GM19324 (cell line): ENCODE results near the gene SPRR2B.
"Not testable (repeated sequence)": the region's sequence is repeated elsewhere in the genome, so short reads cannot be mapped to it uniquely, and the experiment has no call there.

Experiments
- ATAC-seq: cut with Tn5 transposase; IDR thresholded peaks from one replicate; pipeline ENCODE4 v1.9.1; 2021; ENCODE audit warnings: mild to moderate bottlenecking, moderate library complexity; ENCODE audit not compliant: unreplicated experiment, low FRiP score

SPRR2B gene

DNA sequence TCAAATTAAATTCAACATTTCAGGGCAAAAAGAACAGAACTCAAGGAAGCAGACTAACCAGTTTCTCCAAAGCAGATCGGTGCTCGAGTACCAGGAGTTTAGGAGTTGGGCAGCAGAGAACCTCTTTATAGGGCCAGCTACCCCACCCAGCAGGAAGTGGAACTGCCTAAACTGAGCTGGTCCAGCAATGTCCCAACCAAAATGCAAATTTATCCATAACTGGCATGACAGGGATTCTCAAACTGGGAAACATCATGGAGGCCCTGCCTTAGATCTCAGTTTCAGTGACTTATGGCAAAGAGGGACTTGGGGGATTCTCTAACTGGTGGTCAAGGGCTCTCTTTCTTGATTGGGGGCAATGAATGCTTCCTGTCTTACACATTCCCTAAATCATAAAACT is at the start of gene SPRR2B:
Gene SPRR2B, minus strand, starts transcription at position 101 of the 400 bp plus-strand sequence. CDS start 772 bp downstream, outside the sequence.
- no peak for ATAC-seq

DNA sequence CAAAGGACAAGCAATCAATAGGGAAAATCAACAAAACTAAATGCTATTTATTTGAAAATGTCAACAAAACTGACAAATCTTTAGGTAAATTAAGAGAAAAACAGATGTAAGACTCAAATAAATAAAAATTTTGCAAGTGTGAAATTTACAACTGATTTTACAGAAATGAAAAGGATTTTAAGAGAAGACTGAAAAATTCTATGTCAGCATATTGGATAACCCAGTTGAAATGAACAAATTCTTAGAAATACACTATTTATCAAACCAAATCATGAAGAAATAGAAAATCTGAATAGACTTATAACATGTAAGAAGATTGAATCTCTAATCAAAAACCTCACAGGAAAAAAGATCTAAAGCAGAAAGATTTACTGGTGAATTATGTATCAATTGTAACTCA is 49.5 kb upstream of the SPRR2B start:
- no peak for ATAC-seq

DNA sequence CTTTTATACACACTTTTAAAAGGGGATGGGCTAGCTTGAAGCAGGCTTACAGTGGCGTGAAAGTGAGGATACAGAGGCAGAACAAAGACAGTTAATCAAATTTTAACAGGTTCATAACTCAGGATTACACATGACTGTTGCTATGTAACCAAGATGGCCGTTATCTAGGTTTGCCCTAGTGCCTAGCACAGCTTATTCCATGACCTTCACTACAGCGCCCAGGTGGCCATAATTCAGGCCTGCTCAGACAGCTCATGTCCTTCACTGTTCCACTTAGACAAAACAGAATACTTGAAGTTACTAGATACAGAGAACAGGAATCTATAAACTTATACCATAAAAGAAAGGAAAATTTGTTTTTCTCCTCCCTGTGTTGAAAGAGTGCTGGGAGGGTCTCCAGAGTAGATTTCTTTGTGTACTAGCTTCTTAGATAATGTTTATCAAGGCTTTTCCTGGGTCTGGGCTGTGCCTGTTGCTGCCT is 48.1 kb upstream of the SPRR2B start:
- ATAC-seq = no peak

- not testable (repeated sequence) for ATAC-seq
These were observed 43.9 kb upstream of the SPRR2B start for GRCh38 chr1:153115264-153115663.

DNA sequence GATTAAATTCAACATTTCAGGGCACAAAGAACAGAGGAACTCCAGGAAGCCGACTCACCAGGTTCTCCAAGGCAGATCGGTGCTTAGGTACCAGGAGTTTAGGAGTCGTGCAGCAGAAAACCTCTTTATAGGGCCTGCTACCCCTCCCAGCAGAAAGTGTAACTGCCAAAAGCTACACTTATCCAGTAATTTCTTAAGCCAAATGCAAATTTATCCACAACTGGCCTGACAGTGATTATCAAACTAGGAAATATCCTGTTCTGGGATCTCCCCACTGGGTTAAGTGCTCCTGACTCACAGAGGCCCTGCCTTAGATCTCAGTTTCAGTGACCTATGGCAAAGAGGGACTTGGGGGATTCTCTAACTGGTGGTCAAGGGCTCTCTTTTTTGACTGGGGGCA is 42.0 kb upstream of the SPRR2B start, which contains the start of gene SPRR2F:
Gene SPRR2F, minus strand, starts transcription at position 101 of the 400 bp plus-strand sequence. CDS start 783 bp downstream, outside the sequence.
- ATAC-seq = no peak

DNA sequence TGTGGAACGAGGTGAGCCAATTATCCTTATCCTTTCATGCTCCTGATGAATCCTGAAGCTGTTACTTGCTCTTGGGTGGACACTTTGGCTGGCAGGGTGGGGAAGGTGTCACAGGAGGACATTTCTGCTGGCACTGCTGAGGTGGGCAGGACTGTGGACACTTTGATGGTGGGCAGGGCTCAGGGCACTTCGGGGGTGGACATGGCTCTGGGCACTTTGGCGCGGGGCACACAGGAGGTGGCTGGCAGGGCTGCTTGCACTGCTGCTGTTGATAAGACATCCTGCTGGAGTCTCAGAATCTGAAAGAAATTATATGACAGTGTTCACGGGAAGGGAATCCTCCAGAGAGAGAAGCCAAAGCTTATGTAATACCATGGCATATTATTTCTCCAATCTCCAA is 41.0 kb upstream of the SPRR2B start:
- ATAC-seq = not testable (repeated sequence)

DNA sequence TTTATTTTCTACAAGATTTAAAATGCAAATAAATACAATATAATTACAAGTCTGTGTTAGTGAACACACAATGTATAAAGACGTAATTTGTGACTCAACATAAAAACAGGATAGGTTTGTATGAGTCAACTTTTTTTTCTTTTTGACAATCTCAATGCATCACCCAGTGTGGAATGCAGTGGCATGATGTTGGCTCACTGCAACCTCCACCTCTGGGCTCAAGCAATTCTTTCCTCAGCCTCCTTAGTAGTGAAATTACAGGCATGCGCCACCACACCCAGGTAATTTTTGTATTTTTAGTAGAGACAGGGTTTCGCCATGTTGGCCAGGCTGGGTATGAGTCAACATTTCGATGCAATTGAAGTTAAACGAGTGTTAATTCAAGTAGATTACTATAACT is 28.8 kb upstream of the SPRR2B start:
- ATAC-seq = no peak

DNA sequence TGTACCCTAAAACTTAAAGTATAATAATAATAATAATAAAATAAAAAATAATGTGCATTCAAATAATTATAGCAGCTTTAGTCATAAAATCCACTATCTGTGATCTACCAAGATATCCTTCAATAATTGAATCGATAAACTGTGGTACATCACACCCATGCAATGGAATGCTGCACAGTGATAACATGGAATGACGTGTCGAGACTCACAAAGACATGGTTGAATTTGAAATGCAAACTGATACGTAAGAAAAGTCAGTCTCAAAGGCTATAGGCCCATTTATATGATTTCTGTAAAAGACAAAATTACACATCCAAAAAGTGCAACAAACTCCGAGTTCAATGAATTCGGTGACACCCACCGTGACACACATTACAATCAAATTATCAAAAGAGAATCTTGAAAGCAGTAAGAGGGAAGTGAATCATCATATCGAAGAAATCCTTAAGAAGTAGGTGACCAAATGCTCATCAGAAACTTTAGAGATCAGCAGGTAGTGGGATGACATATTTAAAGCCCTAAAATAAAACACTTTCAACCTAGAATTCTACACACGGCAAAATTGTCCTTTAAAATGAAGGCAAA is 28.1 kb upstream of the SPRR2B start:
- ATAC-seq = no peak

- no peak for ATAC-seq
These were observed 24.4 kb upstream of the SPRR2B start for GRCh38 chr1:153095764-153096163.

GRCh38 chr1:153094426-153094825 is 23.0 kb upstream of the SPRR2B start, which contains the start of gene SPRR2E:
Gene SPRR2E (minus strand): TSS chr1:153094526. CDS start chr1:153093751, 775 bp downstream.
- no peak for ATAC-seq

DNA sequence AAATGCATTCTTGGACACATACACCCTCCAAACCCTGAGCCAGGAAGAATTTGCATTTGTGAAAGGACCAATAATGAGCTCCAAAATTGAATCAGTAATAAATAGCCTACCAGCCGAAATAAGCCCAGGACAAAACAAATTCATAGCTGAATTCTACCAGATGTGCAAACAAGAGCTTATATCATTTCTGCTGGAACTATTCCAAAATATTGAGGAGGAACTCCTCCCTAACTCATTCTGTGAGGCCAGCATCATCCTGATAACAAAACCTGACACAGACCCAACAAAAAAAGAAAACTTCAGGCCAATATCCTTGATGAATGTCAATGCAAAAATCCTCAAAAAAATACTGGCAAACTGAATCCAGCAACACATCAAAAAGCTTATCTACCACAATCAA is 16.2 kb upstream of the SPRR2B start:
- ATAC-seq = no peak

DNA sequence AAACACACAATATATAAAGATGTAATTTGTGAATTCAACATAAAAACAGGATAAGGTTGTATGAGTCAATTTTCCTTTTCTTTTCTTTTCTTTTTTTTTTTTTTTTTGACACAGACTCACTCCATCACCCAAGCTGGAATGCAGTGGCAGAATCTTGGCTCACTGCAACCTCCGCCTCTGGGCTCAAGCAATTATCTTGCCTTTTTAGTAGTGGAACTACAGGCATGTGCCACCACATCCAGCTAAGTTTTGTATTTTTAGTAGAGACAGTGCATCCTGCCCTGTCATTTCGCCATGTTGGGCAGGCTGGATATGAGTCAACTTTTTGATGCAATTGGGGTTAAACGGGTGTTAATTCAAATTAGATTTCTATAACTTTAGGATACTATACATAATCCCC is 10.3 kb upstream of the SPRR2B start:
- ATAC-seq = no peak

DNA sequence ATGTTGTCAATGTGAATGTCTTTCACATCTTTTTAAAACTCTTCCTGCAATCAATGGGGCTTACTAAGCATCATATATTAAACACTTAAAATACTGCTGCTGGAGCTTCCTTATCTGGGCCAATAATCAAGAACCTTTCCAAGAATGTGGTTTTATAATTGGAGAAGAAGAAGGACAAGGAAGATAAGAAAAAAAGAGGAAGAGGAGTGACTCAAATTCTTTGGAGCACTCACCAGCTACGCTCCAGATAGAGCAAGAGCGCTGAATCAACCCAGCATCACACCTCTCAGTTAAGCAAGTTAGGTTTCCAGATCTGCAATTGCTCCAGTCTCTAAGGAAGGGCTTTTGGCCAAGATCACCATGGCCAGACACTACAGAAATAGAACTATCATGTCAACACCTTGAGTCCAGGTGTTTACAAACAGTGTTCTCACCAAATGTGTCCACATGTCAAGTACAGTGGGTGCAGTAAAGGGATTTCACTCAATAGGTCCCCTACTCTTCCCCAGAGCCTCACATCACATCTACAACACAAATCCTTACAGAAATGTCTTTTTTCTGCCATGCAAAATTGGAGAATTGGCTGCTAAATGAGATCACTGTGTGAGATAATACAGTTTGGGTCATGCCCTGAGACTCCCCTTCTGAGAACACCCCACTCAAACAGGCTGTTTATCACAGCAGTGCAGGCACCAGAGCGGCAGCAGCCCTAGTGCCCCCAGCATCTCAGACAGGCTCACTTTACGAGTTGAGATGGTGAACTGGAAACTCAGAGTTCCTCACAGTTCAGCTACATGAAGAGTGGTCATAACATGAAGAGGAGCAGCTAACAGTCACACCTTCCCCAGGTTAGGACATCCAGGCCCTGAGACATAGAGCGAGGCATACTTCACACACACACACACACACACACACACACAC is 1.7 kb upstream of the SPRR2B start:
- no peak for ATAC-seq

DNA sequence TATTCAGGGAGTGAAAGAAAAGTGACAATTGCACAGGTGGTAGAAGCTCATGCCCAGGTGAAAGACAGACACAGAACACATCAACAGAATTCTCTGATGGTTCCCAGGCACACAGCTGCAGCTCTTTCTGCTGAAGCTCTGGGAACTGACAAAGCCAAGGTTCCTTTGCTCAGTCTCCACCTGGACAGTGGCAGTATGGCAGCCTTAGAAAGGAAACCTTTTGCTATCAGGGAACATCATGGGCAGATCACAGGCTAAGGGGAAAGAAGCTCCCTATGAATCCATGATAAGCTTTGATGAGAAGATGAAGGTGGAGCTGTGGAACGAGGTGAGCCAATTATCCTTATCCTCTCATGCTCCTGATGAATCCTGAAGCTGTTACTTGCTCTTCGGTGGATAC is 1.2 kb downstream of the SPRR2B start:
- no peak for ATAC-seq

DNA sequence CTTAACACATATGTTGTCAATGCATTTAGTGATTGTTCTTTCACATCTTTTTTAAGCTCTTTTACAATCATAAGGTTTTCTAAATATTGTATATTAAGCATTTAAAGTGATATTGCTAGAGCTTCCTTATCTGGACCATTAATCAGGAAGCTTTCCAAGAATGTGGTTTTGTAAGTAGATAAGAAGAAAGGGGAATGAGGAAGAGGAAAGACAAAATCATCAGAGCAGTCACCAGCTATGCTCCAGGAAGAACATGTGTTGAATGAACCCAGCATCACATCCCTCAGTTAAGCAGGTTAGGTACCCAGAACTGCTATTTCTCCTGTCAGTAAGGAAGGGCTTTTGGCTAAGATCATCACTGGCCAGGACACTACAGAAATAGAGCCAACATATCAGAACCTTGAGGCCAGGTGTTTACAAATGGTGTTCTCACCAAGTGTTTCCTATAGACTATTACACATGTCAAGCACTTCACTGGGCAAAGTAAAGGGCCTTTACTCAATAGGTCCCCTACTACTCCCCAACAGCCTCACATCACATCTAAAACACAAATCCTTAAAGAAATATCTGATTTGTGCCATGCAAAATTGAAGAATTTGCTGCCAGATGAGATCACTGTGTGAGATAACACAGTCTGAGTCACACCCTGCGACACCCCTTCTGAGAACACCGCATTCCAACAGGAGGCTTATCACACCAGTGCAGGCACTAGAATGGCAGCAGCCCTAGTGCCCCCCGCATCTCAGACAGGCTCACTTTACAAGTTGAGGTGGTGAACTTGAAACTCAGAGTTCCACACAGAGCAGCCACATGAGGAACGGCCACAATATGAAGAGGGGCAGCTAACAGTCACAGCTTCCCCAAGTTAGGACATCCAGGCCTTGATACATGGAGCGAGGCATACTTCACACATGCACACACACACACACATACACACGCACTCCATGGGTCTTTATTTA is 12.3 kb downstream of the SPRR2B start:
- ATAC-seq = no peak

DNA sequence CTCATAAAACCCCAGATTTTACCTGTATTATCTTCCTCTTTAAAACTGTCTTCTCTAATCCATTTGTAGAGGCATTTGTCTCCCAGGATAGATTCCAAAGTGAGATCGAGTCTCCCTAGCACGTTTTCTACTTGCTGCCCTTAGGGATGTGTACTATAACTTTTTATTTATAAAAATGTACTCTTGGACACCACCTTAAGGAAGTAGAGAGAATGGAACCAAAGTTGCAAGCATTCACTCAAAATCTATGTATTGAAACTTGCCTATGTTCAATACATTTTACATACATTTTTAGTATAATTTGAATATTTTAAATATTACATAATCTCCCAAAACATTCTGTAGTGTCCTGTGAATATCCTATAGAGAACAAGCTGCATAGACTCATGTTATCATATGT is 13.3 kb downstream of the SPRR2B start:
- ATAC-seq = no peak

DNA sequence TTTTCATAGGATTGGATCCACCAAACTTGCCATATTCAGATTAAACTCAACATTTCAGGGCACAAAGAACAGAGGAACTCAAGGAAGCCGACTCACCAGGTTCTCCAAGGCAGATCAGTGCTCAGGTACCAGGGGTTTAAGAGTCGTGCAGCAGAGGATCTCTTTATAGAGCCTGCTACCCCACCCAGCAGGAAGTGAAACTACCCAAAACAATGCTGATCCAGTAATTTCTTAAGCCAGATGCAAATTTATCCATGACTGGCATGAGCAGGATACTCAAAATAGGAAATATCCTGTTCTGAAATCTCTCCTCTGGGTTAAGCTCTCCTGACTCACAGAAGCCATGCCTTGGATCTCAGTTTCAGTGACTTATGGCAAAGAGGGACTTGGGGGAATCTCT is 14.0 kb downstream of the SPRR2B start, which contains the start of gene SPRR2A:
Gene SPRR2A, minus strand, starts transcription at position 138 of the 400 bp plus-strand sequence. CDS start 777 bp downstream, outside the sequence.
- no peak for ATAC-seq

- ATAC-seq = not testable (repeated sequence)
These were observed 15.3 kb downstream of the SPRR2B start for GRCh38 chr1:153056111-153056510.

- ATAC-seq = no peak
These were observed 22.2 kb downstream of the SPRR2B start for GRCh38 chr1:153049211-153049610.

GRCh38 chr1:153040950-153041631 is 30.3 kb downstream of the SPRR2B start, which contains the start of gene SPRR2D:
Gene SPRR2D (minus strand): TSS chr1:153041120. CDS start chr1:153040346, 774 bp downstream.
- ATAC-seq = no peak
